GF-D8 (cell line): ENCODE measurements around the gene RSPO4.
A peak's percentile ranks its signal among the peaks of the same experiment; 100 is the strongest.
"Not testable (repeated sequence)": the region's sequence is repeated elsewhere in the genome, so short reads cannot be mapped to it uniquely, and the experiment has no call there.

Source experiments
- DNase-seq: peaks from one replicate; lab custom pipeline; 2025; lab: John Stamatoyannopoulos, UW

The RSPO4 gene

GRCh38 chr20:1001911-1002681 is at the start of gene RSPO4:
Gene RSPO4 (minus strand): TSS chr20:1002311. CDS start chr20:1002164, 147 bp downstream.
- DNase-seq: no peak

GRCh38 chr20:1050440-1050839 is 48.3 kb upstream of the RSPO4 start:
- DNase-seq: no peak

- DNase-seq: no peak
These were observed 43.8 kb upstream of the RSPO4 start for GRCh38 chr20:1045860-1046418.

GRCh38 chr20:1041845-1042390 is 39.8 kb upstream of the RSPO4 start:
- no peak for DNase-seq

- DNase-seq: no peak
These were observed 36.1 kb upstream of the RSPO4 start for GRCh38 chr20:1038205-1038604.

GRCh38 chr20:1037039-1037438 is 34.9 kb upstream of the RSPO4 start:
- no peak for DNase-seq

- DNase-seq: no peak
These were observed 33.4 kb upstream of the RSPO4 start for GRCh38 chr20:1035466-1035865.

- DNase-seq: no peak
These were observed 32.3 kb upstream of the RSPO4 start for GRCh38 chr20:1034415-1034789.

GRCh38 chr20:1033751-1034414 is 31.8 kb upstream of the RSPO4 start:
- peak; percentile 88 for DNase-seq

GRCh38 chr20:1029980-1030379 is 27.9 kb upstream of the RSPO4 start:
- no peak for DNase-seq

GRCh38 chr20:1026214-1026613 is 24.1 kb upstream of the RSPO4 start:
- DNase-seq: not testable (repeated sequence)

- DNase-seq: no peak
These were observed 20.8 kb upstream of the RSPO4 start for GRCh38 chr20:1022871-1023270.

GRCh38 chr20:1020614-1021013 is 18.5 kb upstream of the RSPO4 start:
- no peak for DNase-seq

- no peak for DNase-seq
These were observed 17.2 kb upstream of the RSPO4 start for GRCh38 chr20:1019344-1019743.

- DNase-seq: no peak
These were observed 15.6 kb upstream of the RSPO4 start for GRCh38 chr20:1017677-1018076.

- no peak for DNase-seq
These were observed 13.1 kb upstream of the RSPO4 start for GRCh38 chr20:1015181-1015580.

- DNase-seq: no peak
These were observed 12.4 kb upstream of the RSPO4 start for GRCh38 chr20:1014471-1014870.

- DNase-seq: no peak
These were observed 11.6 kb upstream of the RSPO4 start for GRCh38 chr20:1013566-1014340.

GRCh38 chr20:1012359-1013168 is 10.5 kb upstream of the RSPO4 start:
- no peak for DNase-seq

GRCh38 chr20:1010659-1011058 is 8.5 kb upstream of the RSPO4 start:
- no peak for DNase-seq

GRCh38 chr20:1005452-1006027 is 3.4 kb upstream of the RSPO4 start:
- DNase-seq: no peak
